ENCODE data around the gene COX4I2.

DNA sequence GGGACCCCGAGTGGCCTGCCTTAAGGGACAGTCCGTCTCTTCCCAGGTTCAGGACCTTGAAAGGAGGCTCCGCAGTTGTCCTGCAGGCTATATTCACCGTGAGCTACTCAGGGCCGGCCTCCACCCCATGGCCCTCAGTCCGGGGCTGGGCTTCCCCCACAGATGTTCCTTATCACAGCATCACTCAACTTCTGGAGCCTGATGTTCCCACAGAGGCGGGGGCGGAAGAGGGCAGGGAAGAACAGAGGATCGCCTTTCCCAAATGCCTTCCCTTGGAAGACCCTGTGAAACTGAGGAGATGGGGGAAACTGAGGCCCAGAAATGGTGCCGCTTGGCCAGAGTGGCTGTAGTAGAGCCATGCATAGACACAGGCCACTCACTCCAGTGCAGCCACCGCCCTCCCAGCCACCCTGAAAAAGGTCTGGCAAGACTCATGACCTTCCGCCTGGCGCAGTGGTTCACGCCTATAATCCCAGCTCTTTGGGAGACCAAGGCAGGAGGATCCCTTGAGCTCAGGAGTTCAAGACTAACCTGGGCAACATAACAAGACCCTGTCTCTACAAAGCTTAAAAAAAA lies 4.3 kb upstream of the COX4I2 start:
- no peak for TF ChIP-seq ZFX (IDR thresholded peaks at IDR 0.05; ENCODE audit: borderline replicate concordance)
- TF ChIP-seq CTCF (IDR thresholded peaks at IDR 0.05), result no peak
